ENCODE data around the gene PTPN1.

Gene PTPN1

GRCh38 chr20:50552979-50553378, 42.8 kb downstream of the PTPN1 start:
- DNase-seq (ENCODE audit: low spot score) = no peak
- TF ChIP-seq CTCF (IDR thresholded peaks at IDR 0.05; ENCODE audit: extremely low read depth, insufficient read depth, missing control alignments) = no peak
- in situ Hi-C loops (cut with MboI; ENCODE audit: low pct_unique_long_range_greater_than_20kb, low sequenced_read_pairs, unreplicated experiment) = no loop called here

- TF ChIP-seq CTCF (IDR thresholded peaks at IDR 0.05; ENCODE audit: extremely low read depth, insufficient read depth, missing control alignments) = no peak
- in situ Hi-C loops (cut with MboI; ENCODE audit: low pct_unique_long_range_greater_than_20kb, low sequenced_read_pairs, unreplicated experiment) = no loop called here
Observed at GRCh38 chr20:50554694-50555579, 44.8 kb downstream of the PTPN1 start.

GRCh38 chr20:50555662-50556061, 45.5 kb downstream of the PTPN1 start:
- TF ChIP-seq CTCF (IDR thresholded peaks at IDR 0.05; ENCODE audit: extremely low read depth, insufficient read depth, missing control alignments) = no peak
- in situ Hi-C loops (cut with MboI; ENCODE audit: low pct_unique_long_range_greater_than_20kb, low sequenced_read_pairs, unreplicated experiment) = no loop called here
- DNase-seq (ENCODE audit: low spot score) = no peak

More at GRCh38 chr20:50554694-50555579, 44.8 kb downstream of the PTPN1 start:
- DNase-seq (ENCODE audit: low spot score) = no peak

- in situ Hi-C loops (cut with MboI; ENCODE audit: low pct_unique_long_range_greater_than_20kb, low sequenced_read_pairs, unreplicated experiment) = no loop called here
- no peak for DNase-seq (ENCODE audit: low spot score)
- TF ChIP-seq CTCF (IDR thresholded peaks at IDR 0.05; ENCODE audit: extremely low read depth, insufficient read depth, missing control alignments) = no peak
Observed at GRCh38 chr20:50557549-50558134, 47.5 kb downstream of the PTPN1 start.

- in situ Hi-C loops (cut with MboI; ENCODE audit: low pct_unique_long_range_greater_than_20kb, low sequenced_read_pairs, unreplicated experiment) = no loop called here
- TF ChIP-seq CTCF (IDR thresholded peaks at IDR 0.05; ENCODE audit: extremely low read depth, insufficient read depth, missing control alignments) = no peak
- no peak for DNase-seq (ENCODE audit: low spot score)
Observed at GRCh38 chr20:50558483-50558925, 48.3 kb downstream of the PTPN1 start.

GRCh38 chr20:50559149-50559548, 49.0 kb downstream of the PTPN1 start:
- no peak for TF ChIP-seq CTCF (IDR thresholded peaks at IDR 0.05; ENCODE audit: extremely low read depth, insufficient read depth, missing control alignments)
- no peak for DNase-seq (ENCODE audit: low spot score)
- in situ Hi-C loops (cut with MboI; ENCODE audit: low pct_unique_long_range_greater_than_20kb, low sequenced_read_pairs, unreplicated experiment) = no loop called here
